ENCODE data around the gene RAC3. TPM values are rescaled to one million over a fixed set of nuclear protein-coding genes. Genes with fewer than 3 reads are reported as not detected.

Gene RAC3
- total RNA-seq, 4 donors from 2014 or later: 0.50 to 6.9 (median 0.54) TPM; not detected in 1

DNA sequence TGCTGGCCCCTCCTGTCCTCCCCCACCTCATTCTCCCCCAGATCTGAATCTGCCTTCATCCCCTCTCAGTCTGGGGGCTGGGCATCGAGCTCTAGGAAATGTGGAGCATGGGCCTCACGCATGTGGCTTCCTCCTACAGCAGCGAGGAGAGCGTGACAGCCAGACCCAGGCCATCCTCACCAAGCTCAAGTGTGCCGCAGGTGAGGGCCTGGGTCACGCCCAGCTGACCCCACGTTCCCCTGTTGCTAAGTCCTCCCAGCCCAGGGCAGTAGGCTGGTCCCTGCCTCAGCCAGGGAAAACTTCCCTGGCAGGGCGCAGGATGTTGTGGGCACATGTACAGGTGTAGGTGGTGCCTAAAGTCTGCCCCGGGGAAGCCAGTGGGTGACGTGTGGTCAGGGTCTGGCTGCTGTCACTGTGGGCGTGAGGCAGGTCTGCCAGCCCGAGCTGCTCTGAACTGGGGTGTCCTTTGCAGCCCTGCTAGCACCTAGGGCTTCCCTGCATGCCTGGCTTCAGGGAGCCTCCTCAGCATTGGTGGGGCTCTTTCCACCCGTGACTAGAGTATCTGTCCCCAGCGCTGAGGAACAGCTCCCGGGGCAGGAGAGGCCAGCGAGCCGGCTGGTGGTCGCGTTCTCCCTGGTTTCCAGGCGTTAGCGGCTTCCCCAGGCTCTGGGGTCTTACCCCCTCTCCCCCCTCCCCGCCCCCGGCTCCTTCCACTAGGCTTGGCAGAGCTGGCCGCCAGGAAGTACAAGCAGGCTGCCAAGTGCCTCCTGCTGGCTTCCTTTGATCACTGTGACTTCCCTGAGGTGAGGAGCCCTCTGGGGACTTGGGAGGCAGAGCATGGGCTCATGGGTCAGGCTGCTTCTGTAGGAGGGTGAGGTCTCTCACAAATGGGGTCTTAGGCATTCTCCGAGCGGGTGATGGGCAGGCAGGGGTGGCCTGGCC is 23.8 kb downstream of the RAC3 start:
- H3K4me1 ChIP-seq: peaks cover 0 to 41% (median 18%) of the 10 kb centered on the region in 3 donors
- TF ChIP-seq POLR2A (IDR thresholded peaks at IDR 0.05): no peak
- no peak for TF ChIP-seq POLR2AphosphoS5 (IDR thresholded peaks at IDR 0.05)
- TF ChIP-seq, protein P1, sequence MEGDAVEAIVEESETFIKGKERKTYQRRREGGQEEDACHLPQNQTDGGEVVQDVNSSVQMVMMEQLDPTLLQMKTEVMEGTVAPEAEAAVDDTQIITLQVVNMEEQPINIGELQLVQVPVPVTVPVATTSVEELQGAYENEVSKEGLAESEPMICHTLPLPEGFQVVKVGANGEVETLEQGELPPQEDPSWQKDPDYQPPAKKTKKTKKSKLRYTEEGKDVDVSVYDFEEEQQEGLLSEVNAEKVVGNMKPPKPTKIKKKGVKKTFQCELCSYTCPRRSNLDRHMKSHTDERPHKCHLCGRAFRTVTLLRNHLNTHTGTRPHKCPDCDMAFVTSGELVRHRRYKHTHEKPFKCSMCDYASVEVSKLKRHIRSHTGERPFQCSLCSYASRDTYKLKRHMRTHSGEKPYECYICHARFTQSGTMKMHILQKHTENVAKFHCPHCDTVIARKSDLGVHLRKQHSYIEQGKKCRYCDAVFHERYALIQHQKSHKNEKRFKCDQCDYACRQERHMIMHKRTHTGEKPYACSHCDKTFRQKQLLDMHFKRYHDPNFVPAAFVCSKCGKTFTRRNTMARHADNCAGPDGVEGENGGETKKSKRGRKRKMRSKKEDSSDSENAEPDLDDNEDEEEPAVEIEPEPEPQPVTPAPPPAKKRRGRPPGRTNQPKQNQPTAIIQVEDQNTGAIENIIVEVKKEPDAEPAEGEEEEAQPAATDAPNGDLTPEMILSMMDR (IDR thresholded peaks at IDR 0.05): no peak
- no peak for TF ChIP-seq EP300 (IDR thresholded peaks at IDR 0.05)
- ATAC-seq: no peak
- no peak overlapping the region for H3K27ac ChIP-seq
- H3K36me3 ChIP-seq: peaks cover 0 to 75% of the 10 kb centered on the region in 2 donors
- H3K9me3 ChIP-seq: no peaks in the 10 kb centered on the region
- H3K4me3 ChIP-seq: no peak overlapping the region
- H3K27me3 ChIP-seq: no peaks in the 10 kb centered on the region
- WGBS, 2 donors (ENCODE audit: low coverage in 1 of 2): 60 to 78% methylated on average over 1 to 3 of the region's 26 CpGs

DNA sequence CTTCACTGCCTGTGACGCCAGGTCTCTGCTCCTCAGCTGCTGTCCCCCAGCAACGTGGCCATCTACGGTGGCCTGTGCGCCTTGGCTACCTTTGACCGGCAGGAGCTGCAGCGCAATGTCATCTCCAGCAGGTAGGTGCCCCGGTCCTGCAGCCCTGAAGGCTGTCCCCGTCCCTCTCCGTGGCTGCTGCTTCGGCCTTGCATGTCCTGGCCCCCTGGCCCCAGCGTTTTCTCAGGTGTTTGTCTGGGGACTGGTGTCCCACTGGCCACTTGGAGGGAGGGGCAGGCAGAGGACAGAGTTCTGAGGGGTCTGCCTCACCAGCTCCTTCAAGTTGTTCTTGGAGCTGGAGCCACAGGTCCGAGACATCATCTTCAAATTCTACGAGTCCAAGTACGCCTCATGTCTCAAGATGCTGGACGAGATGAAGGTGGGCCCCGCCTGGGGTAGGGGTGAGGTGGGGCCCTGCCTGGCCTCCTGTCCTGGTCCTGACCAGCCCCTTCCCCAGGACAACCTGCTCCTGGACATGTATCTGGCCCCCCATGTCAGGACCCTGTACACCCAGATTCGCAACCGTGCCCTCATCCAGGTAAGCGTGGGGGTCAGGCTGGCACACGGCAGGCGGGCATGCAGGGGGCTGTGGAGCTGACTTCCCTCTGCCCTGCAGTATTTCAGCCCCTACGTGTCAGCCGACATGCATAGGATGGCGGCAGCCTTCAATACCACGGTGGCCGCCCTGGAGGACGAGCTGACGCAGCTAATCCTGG is 24.7 kb downstream of the RAC3 start:
- Histone ChIP-seq H3K4me3 (no peak overlapping the region), H3K9me3 (no peaks in the 10 kb centered on the region), H3K4me1 (peaks cover 0 to 33% (median 12%) of the 10 kb centered on the region in 3 donors), H3K27ac (no peak overlapping the region), H3K27me3 (no peaks in the 10 kb centered on the region), H3K36me3 (peaks cover 0 to 80% of the 10 kb centered on the region in 2 donors)
- TF ChIP-seq POLR2A (IDR thresholded peaks at IDR 0.05) (no peak), POLR2AphosphoS5 (IDR thresholded peaks at IDR 0.05) (no peak), EP300 (IDR thresholded peaks at IDR 0.05) (no peak)
- TF ChIP-seq, protein P1 (IDR thresholded peaks at IDR 0.05): no peak
- WGBS, 2 donors (ENCODE audit: low coverage in 1 of 2): 80% methylated on average over 1 of the region's 28 CpGs; no CpG with 5 or more reads in 1 of the 2 donors
- no peak for ATAC-seq

DNA sequence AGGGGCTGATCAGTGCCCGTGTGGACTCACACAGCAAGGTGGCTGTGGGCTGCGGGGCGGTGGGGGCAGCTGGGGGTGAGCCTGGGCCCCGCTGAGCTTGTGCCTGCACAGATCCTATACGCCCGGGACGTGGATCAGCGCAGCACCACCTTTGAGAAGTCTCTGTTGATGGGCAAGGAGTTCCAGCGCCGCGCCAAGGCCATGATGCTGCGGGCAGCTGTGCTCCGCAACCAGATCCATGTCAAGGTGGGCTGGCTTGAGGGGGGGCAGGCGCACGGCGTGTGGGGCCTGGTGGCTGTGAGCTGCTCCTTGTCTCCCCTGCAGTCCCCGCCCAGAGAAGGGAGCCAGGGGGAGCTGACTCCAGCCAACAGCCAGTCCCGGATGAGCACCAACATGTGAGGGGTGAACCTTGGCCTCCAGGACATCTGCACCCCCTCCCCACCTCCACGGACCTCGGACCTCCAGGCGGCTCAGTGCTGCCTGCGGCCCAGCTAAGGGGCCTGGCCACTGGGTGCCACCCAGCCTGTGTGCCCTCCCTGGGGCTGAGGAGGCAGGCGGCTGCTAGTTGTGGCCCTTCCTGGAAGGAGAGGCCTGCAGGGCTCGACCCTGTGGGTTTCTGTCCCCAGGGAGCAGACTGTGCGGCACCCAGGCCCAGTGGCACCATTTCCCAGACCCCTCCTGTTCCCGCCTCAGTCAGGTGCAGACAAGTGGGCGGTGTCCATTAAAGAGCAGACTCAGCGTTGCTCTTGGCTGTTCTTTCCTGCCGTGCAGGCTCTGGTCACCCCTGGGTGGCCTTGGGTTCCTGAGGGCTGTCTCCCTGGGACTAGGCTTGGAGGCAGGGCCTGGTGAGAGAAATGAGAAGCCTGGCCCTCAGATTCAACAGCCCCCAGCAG is 25.5 kb downstream of the RAC3 start:
- no CpG with 5 or more reads among the region's 29 CpGs for WGBS, 2 donors (ENCODE audit: low coverage in 1 of 2)
- no peak for ATAC-seq
- TF ChIP-seq POLR2AphosphoS5 (IDR thresholded peaks at IDR 0.05): no peak
- TF ChIP-seq, protein P1 (IDR thresholded peaks at IDR 0.05): no peak
- no peak for TF ChIP-seq POLR2A (IDR thresholded peaks at IDR 0.05)
- TF ChIP-seq EP300 (IDR thresholded peaks at IDR 0.05): no peak
- Histone ChIP-seq H3K36me3 (peaks cover 0 to 89% of the 10 kb centered on the region in 2 donors), H3K27me3 (no peaks in the 10 kb centered on the region), H3K27ac (no peak overlapping the region), H3K4me3 (no peak overlapping the region), H3K9me3 (no peaks in the 10 kb centered on the region), H3K4me1 (peaks cover 0 to 33% (median 12%) of the 10 kb centered on the region in 3 donors)

DNA sequence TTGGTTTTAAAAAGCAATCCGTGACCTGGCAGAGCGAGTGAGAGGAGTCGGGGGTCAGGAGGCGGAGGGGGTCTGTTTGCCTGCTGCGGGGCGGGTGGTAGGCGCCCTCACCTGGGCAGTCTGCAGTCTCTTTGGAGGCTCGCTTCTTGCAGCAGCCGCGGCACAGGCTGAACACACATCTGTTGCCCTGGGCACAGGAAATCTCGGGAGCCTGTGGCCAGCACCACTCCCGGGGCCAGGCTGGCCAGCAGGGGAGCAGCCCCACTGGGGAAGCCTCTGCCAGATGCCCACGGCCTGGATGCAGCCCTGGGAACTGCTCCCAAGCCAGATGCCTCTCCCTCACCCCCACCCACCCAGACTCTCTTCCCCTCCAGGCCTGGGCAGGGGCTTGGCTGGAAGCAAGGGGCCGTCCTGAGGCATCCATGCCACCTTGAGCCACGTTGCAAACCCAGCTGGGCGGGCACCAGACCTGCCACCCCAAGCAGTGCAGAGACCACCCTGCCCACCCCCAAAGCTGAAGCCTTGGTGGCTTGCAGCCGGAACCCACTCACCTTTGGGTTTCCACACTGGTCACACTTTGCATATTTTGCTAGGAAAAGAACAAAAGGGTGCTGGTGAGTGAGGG is 26.9 kb downstream of the RAC3 start:
- whole genome bisulfite sequencing, 2 donors (ENCODE audit: low coverage in 1 of 2): no CpG with 5 or more reads among the region's 17 CpGs

More for the DNA sequence above, 26.9 kb downstream of the RAC3 start:
- Histone ChIP-seq H3K27ac (no peak overlapping the region), H3K9me3 (no peaks in the 10 kb centered on the region), H3K4me1 (peaks cover 0 to 20% (median 1%) of the 10 kb centered on the region in 3 donors), H3K4me3 (no peak overlapping the region), H3K36me3 (peaks cover 0 to 100% of the 10 kb centered on the region in 2 donors), H3K27me3 (no peaks in the 10 kb centered on the region)
- TF ChIP-seq POLR2AphosphoS5 (IDR thresholded peaks at IDR 0.05): no peak
- TF ChIP-seq, protein P1 (IDR thresholded peaks at IDR 0.05): no peak
- no peak for TF ChIP-seq EP300 (IDR thresholded peaks at IDR 0.05)
- TF ChIP-seq POLR2A (IDR thresholded peaks at IDR 0.05): no peak
- ATAC-seq: no peak

Measured in gastroesophageal sphincter (tissue), 4 donors.